ENCODE data around the gene JAK3. TPM values are rescaled to one million over a fixed set of nuclear protein-coding genes. Genes with fewer than 3 reads are reported as not detected.
"Not testable (repeated sequence)": the region's sequence is repeated elsewhere in the genome, so short reads cannot be mapped to it uniquely, and the experiment has no call there.

JAK3 gene
- total RNA-seq, 1 donor from 2014 or later = 186 TPM

DNA sequence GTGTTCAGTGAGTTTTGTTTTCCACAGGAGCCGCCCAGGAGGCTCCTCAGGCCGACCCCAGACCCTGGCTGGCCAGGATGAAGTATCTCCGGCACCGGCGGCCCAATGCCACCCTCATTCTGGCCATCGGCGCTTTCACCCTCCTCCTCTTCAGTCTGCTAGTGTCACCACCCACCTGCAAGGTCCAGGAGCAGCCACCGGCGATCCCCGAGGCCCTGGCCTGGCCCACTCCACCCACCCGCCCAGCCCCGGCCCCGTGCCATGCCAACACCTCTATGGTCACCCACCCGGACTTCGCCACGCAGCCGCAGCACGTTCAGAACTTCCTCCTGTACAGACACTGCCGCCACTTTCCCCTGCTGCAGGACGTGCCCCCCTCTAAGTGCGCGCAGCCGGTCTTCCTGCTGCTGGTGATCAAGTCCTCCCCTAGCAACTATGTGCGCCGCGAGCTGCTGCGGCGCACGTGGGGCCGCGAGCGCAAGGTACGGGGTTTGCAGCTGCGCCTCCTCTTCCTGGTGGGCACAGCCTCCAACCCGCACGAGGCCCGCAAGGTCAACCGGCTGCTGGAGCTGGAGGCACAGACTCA lies 40.0 kb downstream of the JAK3 start:
- intact Hi-C loops (cut with micrococcal nuclease) = no loop called here

DNA sequence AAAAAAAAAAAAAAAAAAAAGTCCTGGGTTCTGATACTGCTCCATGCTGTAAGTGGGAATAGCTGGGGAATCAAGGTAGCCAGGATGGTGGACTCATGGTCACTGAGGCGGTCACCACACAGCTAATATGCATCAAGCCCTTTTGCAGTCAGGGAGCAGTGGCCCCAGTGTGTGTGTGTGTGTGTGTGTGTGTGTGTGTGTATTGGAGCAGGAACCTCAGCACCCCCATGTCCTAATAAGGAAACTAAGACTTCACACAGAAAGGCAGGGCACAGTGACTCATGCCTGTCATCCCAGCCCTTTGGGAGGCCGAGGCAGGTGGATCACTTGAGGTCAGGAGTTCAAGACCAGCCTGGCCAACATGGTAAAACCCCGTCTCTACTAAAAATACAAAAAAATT lies 40.8 kb downstream of the JAK3 start:
- intact Hi-C loops (cut with micrococcal nuclease) = no loop called here

GRCh38 chr19:17805427-17805826 lies 42.4 kb downstream of the JAK3 start:
- intact Hi-C loops (cut with micrococcal nuclease) = no loop called here

- intact Hi-C loops (cut with micrococcal nuclease) = no loop called here
Observed at GRCh38 chr19:17803264-17803896, 44.4 kb downstream of the JAK3 start.

DNA sequence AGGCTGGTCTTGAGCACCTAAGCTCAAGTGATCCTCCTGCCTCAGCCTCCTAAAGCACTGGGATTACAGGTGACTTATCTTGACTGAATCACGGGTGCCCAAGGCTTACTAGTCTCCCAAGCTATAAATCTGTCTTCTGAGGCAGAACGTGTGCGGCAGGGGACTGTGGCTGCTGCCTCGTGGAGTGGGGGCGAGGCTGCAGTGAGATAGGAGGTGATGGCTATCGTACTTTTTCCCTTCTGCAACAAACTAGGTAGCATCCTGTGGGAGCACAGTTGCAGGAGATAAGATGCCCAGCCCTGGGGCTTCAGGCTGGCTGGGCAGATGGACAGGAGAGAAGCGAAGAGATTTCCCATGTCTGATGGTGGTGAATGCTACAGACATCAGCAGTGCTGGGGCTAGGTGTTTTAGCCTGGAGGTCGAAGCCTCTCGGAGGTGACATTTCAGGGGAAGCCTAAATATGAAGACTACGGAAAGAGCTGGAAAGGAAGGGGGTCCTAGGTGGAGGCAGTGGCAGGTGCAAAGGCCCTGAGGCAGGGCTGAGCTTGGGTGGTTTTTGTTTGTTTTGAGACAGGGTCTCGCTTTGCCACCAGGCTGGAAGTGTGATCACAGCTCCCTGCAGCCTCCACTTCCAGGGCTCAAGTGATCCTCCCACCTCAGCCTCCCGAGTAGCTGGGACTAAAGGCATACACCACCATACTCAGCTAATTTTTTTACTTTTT lies 45.5 kb downstream of the JAK3 start:
- intact Hi-C loops (cut with micrococcal nuclease) = no loop called here

DNA sequence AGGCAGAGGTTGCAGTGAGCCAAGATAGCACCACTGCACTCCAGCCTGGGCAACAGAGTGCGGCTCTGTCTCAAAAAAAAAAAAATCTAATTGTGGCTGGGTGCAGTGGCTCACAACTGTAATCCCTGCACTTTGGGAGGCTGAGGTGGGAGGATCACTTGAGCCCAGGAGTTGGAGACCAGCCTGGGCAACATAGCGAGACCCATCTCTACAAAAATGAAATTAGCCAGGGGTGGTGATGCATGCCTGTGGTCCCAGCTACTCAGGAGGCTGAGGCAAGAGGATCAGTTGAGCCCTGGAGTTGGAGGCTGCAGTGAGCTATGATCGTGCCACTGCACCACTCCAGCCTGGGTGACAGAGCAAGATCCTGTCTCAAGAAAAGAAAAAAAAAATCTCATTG lies 49.2 kb downstream of the JAK3 start:
- intact Hi-C loops (cut with micrococcal nuclease) = not testable (repeated sequence)

- intact Hi-C loops (cut with micrococcal nuclease) = no loop called here
Observed at GRCh38 chr19:17797424-17798201, 50.2 kb downstream of the JAK3 start.

- intact Hi-C loops (cut with micrococcal nuclease) = no loop called here
Observed at GRCh38 chr19:17796838-17797423, 50.9 kb downstream of the JAK3 start.

GRCh38 chr19:17796013-17796837 lies 51.6 kb downstream of the JAK3 start:
- intact Hi-C loops (cut with micrococcal nuclease) = no loop called here

DNA sequence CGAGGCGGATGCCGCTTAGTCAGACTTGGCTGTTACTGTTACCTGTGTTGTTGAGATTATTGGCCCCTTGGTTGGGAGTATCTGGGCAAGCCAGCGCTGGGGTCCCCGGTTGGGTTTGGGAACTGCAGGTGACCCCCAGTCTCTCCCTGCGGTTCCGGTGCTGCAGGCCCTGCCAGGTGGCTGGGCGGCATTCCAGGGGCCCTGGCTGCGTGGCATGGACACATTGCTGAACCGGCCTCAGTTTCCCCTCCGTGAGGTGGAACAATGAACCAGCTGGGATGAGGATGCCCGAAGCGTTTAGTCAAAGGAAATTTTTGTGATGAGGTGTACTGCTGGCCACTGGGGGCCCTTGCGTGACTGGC lies 52.3 kb downstream of the JAK3 start:
- intact Hi-C loops (cut with micrococcal nuclease) = no loop called here

GRCh38 chr19:17794731-17795494 lies 52.9 kb downstream of the JAK3 start, which contains the start of gene B3GNT3:
Gene B3GNT3 (plus strand): TSS chr19:17795138. CDS start chr19:17807808, 12,670 bp downstream.
- intact Hi-C loops (cut with micrococcal nuclease) = no loop called here

- intact Hi-C loops (cut with micrococcal nuclease) = no loop called here
Observed at GRCh38 chr19:17794412-17794730, 53.4 kb downstream of the JAK3 start.

DNA sequence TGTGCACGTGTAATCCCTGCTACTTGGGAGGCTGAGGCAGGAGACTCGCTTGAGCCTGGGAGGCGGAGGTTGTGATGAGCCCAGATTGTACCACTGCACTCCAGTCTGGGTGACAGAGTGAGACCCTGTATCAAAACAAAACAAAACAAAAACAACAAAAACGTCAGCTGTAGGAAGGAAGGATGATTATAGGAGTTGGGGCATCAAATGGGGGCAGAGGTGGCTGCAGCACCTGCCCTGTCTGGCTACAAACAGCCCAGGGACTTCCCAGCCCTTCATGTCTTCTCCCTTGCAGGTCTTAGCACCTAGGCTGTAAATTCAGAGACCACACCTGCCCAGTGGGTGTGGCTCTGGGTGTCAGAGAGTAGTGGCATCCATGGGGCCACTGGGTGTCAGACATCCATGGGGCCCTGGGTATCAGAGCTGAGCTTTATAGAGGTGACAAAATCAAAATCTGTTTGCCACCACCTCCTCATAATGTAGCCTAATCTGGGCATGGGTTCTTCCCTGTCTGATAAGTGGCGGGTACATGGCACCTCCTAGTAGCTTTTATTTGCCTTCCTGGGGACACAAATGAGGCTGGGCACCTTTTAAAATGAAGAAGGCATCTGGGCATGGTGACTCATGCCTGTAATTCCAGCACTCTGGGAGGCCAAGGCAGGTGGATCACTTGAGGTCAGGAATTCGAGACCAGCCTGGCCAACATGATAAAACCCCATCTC lies 57.6 kb downstream of the JAK3 start:
- intact Hi-C loops (cut with micrococcal nuclease) = no loop called here

DNA sequence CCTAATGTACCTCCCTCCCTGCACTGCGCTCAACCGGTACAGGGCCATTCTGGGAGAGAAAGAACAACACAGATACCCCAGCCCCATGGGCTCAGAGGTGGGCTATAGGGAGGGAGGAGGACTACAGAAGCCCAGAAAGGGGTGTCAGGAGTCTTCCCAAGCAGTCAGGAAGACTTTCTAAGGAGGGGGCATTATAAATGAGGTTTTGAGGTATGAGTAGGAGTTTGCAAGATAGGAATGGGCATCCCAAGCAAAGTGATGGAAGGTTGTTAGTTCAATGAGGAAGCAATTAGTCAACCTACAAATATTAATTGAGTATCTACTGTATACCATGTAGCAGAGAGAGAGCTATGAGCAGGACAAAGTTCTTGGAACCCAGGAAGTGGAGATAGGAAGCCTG lies 59.1 kb downstream of the JAK3 start:
- intact Hi-C loops (cut with micrococcal nuclease) = no loop called here

- intact Hi-C loops (cut with micrococcal nuclease) = no loop called here
Observed at GRCh38 chr19:17787274-17787913, 60.4 kb downstream of the JAK3 start.

- intact Hi-C loops (cut with micrococcal nuclease) = loop anchor here (1.0 kb wide), 2 partner anchors 71 to 80 kb away; no protein-coding TSS in a partner anchor
Observed at GRCh38 chr19:17784201-17785008, 63.4 kb downstream of the JAK3 start.

GRCh38 chr19:17783721-17784120 lies 64.1 kb downstream of the JAK3 start:
- intact Hi-C loops (cut with micrococcal nuclease) = loop anchor here (1.0 kb wide), 2 partner anchors 72 to 79 kb away; no protein-coding TSS in a partner anchor

DNA sequence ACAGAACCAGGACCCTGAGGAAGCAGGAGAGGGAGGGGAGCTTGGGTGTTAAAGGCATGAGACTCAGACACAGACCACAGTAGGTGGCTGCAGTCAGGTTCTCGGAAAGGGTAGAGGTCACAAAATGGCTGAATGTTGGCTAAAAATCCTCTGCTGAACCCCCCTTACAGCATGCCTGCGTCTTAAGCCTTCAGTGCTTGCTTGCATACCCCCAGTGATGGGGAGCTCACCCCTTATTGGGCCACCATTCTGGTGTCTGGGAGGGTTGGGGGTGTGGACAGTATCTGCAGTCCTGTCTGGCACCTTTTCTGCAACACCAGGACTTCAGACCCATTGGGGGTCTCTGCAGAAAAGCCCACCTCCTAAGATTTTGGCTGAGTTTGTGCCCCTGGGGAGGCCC lies 67.0 kb downstream of the JAK3 start:
- intact Hi-C loops (cut with micrococcal nuclease) = no loop called here
